Suppressor macrophage treated with lipopolysaccharide for 1 hour (primary cell): ENCODE measurements around the gene RABAC1.

ENCODE experiments used
- DNase-seq, 3 donors: peaks; one replicate each; pipeline ENCODE4 v3.0.0-alpha.2; 2020 to 2022

The RABAC1 gene

GRCh38 chr19:41913538-41914423 is 45.3 kb downstream of the RABAC1 start:
- DNase-seq = no peak

- no peak for DNase-seq
These were observed 46.1 kb downstream of the RABAC1 start for GRCh38 chr19:41912899-41913537.

- DNase-seq = no peak
These were observed 47.0 kb downstream of the RABAC1 start for GRCh38 chr19:41911889-41912731.

GRCh38 chr19:41910992-41911888 is 47.9 kb downstream of the RABAC1 start:
- DNase-seq = no peak

GRCh38 chr19:41910240-41910991 is 48.7 kb downstream of the RABAC1 start:
- no peak for DNase-seq

- DNase-seq = no peak
These were observed 49.4 kb downstream of the RABAC1 start for GRCh38 chr19:41909706-41910105.

- no peak for DNase-seq
These were observed 50.2 kb downstream of the RABAC1 start for GRCh38 chr19:41908724-41909464.

GRCh38 chr19:41907994-41908615 is 51.0 kb downstream of the RABAC1 start:
- no peak for DNase-seq

GRCh38 chr19:41906916-41907680 is 52.0 kb downstream of the RABAC1 start:
- no peak for DNase-seq
